Mesenchymal stem cell (in vitro differentiated cells and primary cell): ENCODE data around the gene HDAC11.

ENCODE experiments used
- DNase-seq: peaks from one replicate; pipeline ENCODE4 v3.0.0-alpha.2; 2013
- H2AFZ ChIP-seq: one replicate; pipeline ENCODE4 v1.6.1; 2013; ENCODE audit warnings: low read depth, mild to moderate bottlenecking, control low read depth, inconsistent platforms, low read length, moderate library complexity
- H2AK5ac ChIP-seq: 2 replicates; pipeline ENCODE4 v1.6.1; 2013; ENCODE audit warnings: low read length, moderate library complexity, mild to moderate bottlenecking, inconsistent platforms; ENCODE audit not compliant: severe bottlenecking
- H2BK120ac ChIP-seq: one replicate; pipeline ENCODE4 v1.6.1; 2013; ENCODE audit warnings: low read depth, mild to moderate bottlenecking, inconsistent platforms, low read length, moderate library complexity
- H2BK12ac ChIP-seq, 2 experiments: one replicate each; pipeline ENCODE4 v1.6.1; 2013; ENCODE audit warnings: inconsistent platforms in 2 of 2, low read length in 2 of 2, mild to moderate bottlenecking in 2 of 2, moderate library complexity in 2 of 2, control low read depth in 1 of 2
- H2BK15ac ChIP-seq: one replicate; pipeline ENCODE4 v1.6.1; 2013; ENCODE audit warnings: mild to moderate bottlenecking, low read depth, inconsistent platforms; ENCODE audit not compliant: poor library complexity, severe bottlenecking
- H2BK5ac ChIP-seq: 2 replicates; pipeline ENCODE4 v1.6.1; 2013; ENCODE audit warnings: low read depth, mild to moderate bottlenecking, low read length, control low read depth, inconsistent platforms; ENCODE audit not compliant: poor library complexity, severe bottlenecking
- H3K14ac ChIP-seq, 2 experiments: one replicate each; pipeline ENCODE4 v1.6.1; 2013; ENCODE audit warnings: inconsistent platforms in 2 of 2, low read length in 2 of 2, control low read depth in 1 of 2, mild to moderate bottlenecking in 1 of 2, moderate library complexity in 1 of 2
- H3K18ac ChIP-seq, 2 experiments: one replicate each; pipeline ENCODE4 v1.6.1; 2013; ENCODE audit warnings: inconsistent platforms in 2 of 2, low read length in 2 of 2, control low read depth in 1 of 2, low read depth in 1 of 2, mild to moderate bottlenecking in 1 of 2
- H3K23ac ChIP-seq, 2 experiments: one replicate each; pipeline ENCODE4 v1.6.1; 2013; ENCODE audit warnings: inconsistent platforms in 2 of 2, low read length in 2 of 2, mild to moderate bottlenecking in 2 of 2, moderate library complexity in 2 of 2, control low read depth in 1 of 2
- H3K27ac ChIP-seq: 2 replicates; pipeline ENCODE4 v1.5.1; 2013; ENCODE audit warnings: mild to moderate bottlenecking, moderate library complexity, low read length, control low read depth, inconsistent platforms; ENCODE audit not compliant: poor library complexity, severe bottlenecking
- H3K27me3 ChIP-seq, 2 experiments: 2 replicates each; pipeline versions ENCODE4 v1.6.1 to v1.7.0; 2013; ENCODE audit warnings: low read length in 2 of 2, mild to moderate bottlenecking in 2 of 2, moderate library complexity in 2 of 2, control low read depth in 1 of 2, inconsistent platforms in 1 of 2; ENCODE audit not compliant: control insufficient read depth in 1 of 2, insufficient read depth in 1 of 2
- H3K36me3 ChIP-seq, 2 experiments: 2 replicates each; pipeline versions ENCODE4 v1.6.1 to v1.7.0; 2013; ENCODE audit warnings: low read length in 2 of 2, control low read depth in 1 of 2, inconsistent platforms in 1 of 2, low read depth in 1 of 2, mild to moderate bottlenecking in 1 of 2; ENCODE audit not compliant: insufficient read depth in 2 of 2, control insufficient read depth in 1 of 2
- H3K4ac ChIP-seq, 2 experiments: one replicate each; pipeline ENCODE4 v1.6.1; 2013; ENCODE audit warnings: inconsistent platforms in 2 of 2, low read length in 2 of 2, mild to moderate bottlenecking in 2 of 2, moderate library complexity in 2 of 2, control low read depth in 1 of 2, low read depth in 1 of 2
- H3K4me1 ChIP-seq: 2 replicates; pipeline ENCODE4 v1.6.1; 2013; ENCODE audit warnings: low read depth, low read length, control low read depth; ENCODE audit not compliant: control insufficient read depth, insufficient read depth
- H3K4me2 ChIP-seq: 2 replicates; pipeline ENCODE4 v1.6.1; 2013; ENCODE audit warnings: low read length, mild to moderate bottlenecking, inconsistent platforms; ENCODE audit not compliant: poor library complexity, severe bottlenecking
- H3K4me3 ChIP-seq, 2 experiments: 2 replicates each; pipeline versions ENCODE4 v1.5.1 to v1.7.0; 2013; ENCODE audit warnings: low read length in 2 of 2, mild to moderate bottlenecking in 2 of 2, control low read depth in 1 of 2, low read depth in 1 of 2; ENCODE audit not compliant: insufficient read depth in 1 of 2
- H3K79me1 ChIP-seq: replicated peaks from 2 replicates; pipeline ENCODE4 v1.6.1; 2013; ENCODE audit warnings: mild to moderate bottlenecking, control low read depth, low read length, inconsistent platforms; ENCODE audit not compliant: poor library complexity, severe bottlenecking
- H3K9ac ChIP-seq: 2 replicates; pipeline ENCODE4 v1.7.0; 2013; ENCODE audit warnings: mild to moderate bottlenecking, low read length, moderate library complexity
- H3K9me3 ChIP-seq: 2 replicates; pipeline ENCODE4 v1.7.0; 2013; ENCODE audit warnings: mild to moderate bottlenecking, low read length; ENCODE audit not compliant: control insufficient read depth
- H4K8ac ChIP-seq: one replicate; pipeline ENCODE4 v1.6.1; 2013; ENCODE audit warnings: inconsistent platforms, mild to moderate bottlenecking, low read length, moderate library complexity
- H4K91ac ChIP-seq: one replicate; pipeline ENCODE4 v1.6.1; 2013; ENCODE audit warnings: mild to moderate bottlenecking, low read length, inconsistent platforms
- WGBS: methylation state at CpG from one replicate; pipeline ENCODE4 v1.1.7; 2013; ENCODE audit warnings: mixed read lengths; 5-methylcytosine and 5-hydroxymethylcytosine counted together

The HDAC11 gene

DNA sequence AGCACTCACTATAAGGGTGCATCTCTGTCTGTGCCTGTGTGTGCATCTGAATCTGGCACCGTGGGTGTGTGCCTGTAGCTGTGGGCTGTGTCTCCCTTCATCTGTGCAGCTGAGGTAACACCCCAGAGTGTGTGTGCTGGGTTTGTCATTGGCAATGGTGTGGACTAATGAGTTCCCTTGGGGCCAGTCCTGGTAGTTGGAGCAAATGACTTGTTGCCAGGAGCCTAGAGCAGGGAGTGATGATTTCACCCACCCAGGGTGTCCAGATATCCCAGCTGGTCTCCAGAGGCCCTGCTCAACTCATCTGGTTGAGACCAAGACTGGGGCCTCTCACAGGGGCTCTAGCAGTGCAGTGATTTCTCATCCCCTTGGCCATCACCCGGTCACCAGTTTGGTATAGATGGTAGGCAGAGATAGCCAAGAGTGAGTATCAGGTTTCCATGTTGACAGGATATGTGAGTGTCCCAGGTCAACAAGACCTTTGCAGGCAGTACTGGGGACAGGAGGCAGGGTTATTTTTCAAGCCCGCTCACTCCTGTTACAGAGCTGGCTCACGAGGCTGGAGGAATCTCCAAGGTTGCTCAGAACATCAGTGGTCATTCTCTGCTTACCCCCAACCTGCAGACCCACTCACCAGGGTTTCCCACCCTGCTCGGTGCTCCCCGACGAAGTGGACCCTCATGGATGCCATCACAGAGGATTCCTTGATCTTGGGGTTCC is 4.1 kb upstream of the HDAC11 start:
- H2BK12ac ChIP-seq, result no peak overlapping the region
- no peak overlapping the region for H2AK5ac ChIP-seq
- no peak overlapping the region for H3K4me3 ChIP-seq
- no peak overlapping the region for H2BK15ac ChIP-seq
- H4K8ac ChIP-seq, result no peak overlapping the region
- no peaks in the 10 kb centered on the region for H3K36me3 ChIP-seq
- no peak overlapping the region for H2AFZ ChIP-seq
- H3K23ac ChIP-seq, result no peak overlapping the region
- no peak overlapping the region for H2BK120ac ChIP-seq
- H3K27ac ChIP-seq, result no peak overlapping the region
- H3K4ac ChIP-seq, result no peak overlapping the region
- H3K14ac ChIP-seq, result no peak overlapping the region
- H3K4me1 ChIP-seq, result peaks cover 10% of the 10 kb centered on the region
- peaks cover 2% of the 10 kb centered on the region for H3K79me1 ChIP-seq
- WGBS, result 59% methylated on average over 4 of the region's 7 CpGs
- no peaks in the 10 kb centered on the region for H3K9me3 ChIP-seq
- no peak overlapping the region for H3K9ac ChIP-seq
- peaks cover 9 to 34% of the 10 kb centered on the region in 2 experiments for H3K27me3 ChIP-seq
- no peak overlapping the region for H4K91ac ChIP-seq
- no peak overlapping the region for H3K4me2 ChIP-seq
- H2BK5ac ChIP-seq, result no peak overlapping the region
- H3K18ac ChIP-seq, result no peak overlapping the region
- DNase-seq, result no peak

DNA sequence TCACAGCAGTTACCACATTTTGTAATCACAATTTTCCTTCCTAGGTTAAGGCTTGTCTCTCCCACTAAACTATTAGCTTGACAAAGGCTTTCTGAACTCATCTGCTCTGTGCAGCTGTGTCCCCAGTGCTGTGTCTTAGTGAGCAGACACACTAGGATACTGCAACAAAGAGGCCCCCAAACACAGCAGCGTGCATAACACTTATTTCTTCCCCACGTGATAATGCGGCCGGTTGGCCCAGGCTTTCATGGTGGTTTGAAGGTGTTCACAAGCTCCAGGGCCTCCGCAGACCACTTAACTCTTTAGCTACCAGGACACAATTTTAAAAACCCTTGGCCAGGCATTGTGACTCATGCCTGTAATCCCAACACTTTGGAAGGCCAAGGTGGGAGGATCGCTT is 2.2 kb upstream of the HDAC11 start:
- Histone ChIP-seq H3K4me3 (no peak overlapping the region), H3K4me2 (no peak overlapping the region), H3K79me1 (peaks cover 2% of the 10 kb centered on the region), H4K8ac (no peak overlapping the region), H3K23ac (no peak overlapping the region), H3K27ac (no peak overlapping the region), H3K4ac (no peak overlapping the region), H3K14ac (no peak overlapping the region), H2AK5ac (no peak overlapping the region), H2BK12ac (no peak overlapping the region), H2BK15ac (no peak overlapping the region), H2BK120ac (no peak overlapping the region), H3K9ac (no peak overlapping the region), H3K36me3 (no peaks in the 10 kb centered on the region), H3K4me1 (peaks cover 12% of the 10 kb centered on the region), H3K27me3 (peaks cover 3 to 18% of the 10 kb centered on the region in 2 experiments), H3K9me3 (no peaks in the 10 kb centered on the region), H2BK5ac (no peak overlapping the region), H2AFZ (no peak overlapping the region), H4K91ac (no peak overlapping the region), H3K18ac (no peak overlapping the region)
- DNase-seq, result no peak
- 19% methylated on average over 5 of the region's 6 CpGs for WGBS

DNA sequence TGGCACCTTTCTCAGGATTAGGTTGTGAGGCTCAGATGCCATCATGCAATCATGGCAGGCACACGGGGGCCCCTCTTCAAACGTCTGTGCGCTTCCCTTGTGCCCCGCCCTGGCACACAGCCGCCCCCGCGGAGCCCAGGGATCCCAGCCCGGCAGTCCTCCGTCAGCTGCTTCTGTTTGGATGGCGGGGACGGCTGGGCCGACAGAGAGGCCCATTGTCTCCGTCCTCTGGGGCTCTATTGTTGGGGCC is 849 bp upstream of the HDAC11 start:
- Histone ChIP-seq H2AFZ (peak overlapping the region; percentile 59), H4K8ac (peak overlapping the region; percentile 97), H2BK12ac (no peak overlapping the region), H2BK120ac (no peak overlapping the region), H2BK5ac (no peak overlapping the region), H3K4me1 (peaks cover 12% of the 10 kb centered on the region), H3K18ac (peak overlapping the region; percentile 90 to 95), H4K91ac (peak overlapping the region; percentile 70), H3K27me3 (peaks cover 3 to 9% of the 10 kb centered on the region in 2 experiments), H3K23ac (no peak overlapping the region), H2BK15ac (no peak overlapping the region), H3K9me3 (no peaks in the 10 kb centered on the region), H3K9ac (peak overlapping the region; percentile 91), H3K36me3 (peaks cover 0 to 4% of the 10 kb centered on the region in 2 experiments), H3K4me2 (peak overlapping the region; percentile 87), H3K27ac (no peak overlapping the region), H2AK5ac (no peak overlapping the region), H3K4me3 (peak overlapping the region; percentile 72 to 82), H3K14ac (no peak overlapping the region), H3K4ac (peak overlapping the region; percentile 5 to 73), H3K79me1 (peaks cover 3% of the 10 kb centered on the region)
- 32% methylated on average over 13 of the region's 13 CpGs for WGBS
- no peak for DNase-seq

- Histone ChIP-seq H3K18ac (peak overlapping the region in 1 of 2 experiments; percentile 74), H3K4me2 (peak overlapping the region; percentile 55), H4K8ac (peak overlapping the region; percentile 31), H4K91ac (no peak overlapping the region), H3K4ac (peak overlapping the region in 1 of 2 experiments; percentile 43), H3K9ac (peak overlapping the region; percentile 79), H2BK120ac (peak overlapping the region; percentile 45), H2AFZ (peak overlapping the region; percentile 92), H2BK5ac (no peak overlapping the region), H3K14ac (peak overlapping the region in 1 of 2 experiments; percentile 85), H2AK5ac (no peak overlapping the region), H3K79me1 (peaks cover 3% of the 10 kb centered on the region), H3K4me3 (peak overlapping the region; percentile 68 to 80), H3K9me3 (no peaks in the 10 kb centered on the region), H3K27me3 (peaks cover 0 to 3% of the 10 kb centered on the region in 2 experiments), H2BK12ac (peak overlapping the region in 1 of 2 experiments; percentile 11), H3K23ac (no peak overlapping the region), H3K36me3 (peaks cover 0 to 4% of the 10 kb centered on the region in 2 experiments), H3K4me1 (peaks cover 24% of the 10 kb centered on the region), H3K27ac (no peak overlapping the region), H2BK15ac (peak overlapping the region; percentile 12)
- peak; percentile 34 for DNase-seq
- WGBS, result 55% methylated on average over 30 of the region's 70 CpGs
Measured at GRCh38 chr3:13480340-13481318, 523 bp downstream of the HDAC11 start.
